HG02943 (cell line): Measurements from ENCODE around the gene B9D2.
"Not testable (repeated sequence)": the region's sequence is repeated elsewhere in the genome, so short reads cannot be mapped to it uniquely, and the experiment has no call there.

Experiments
- ATAC-seq: cut with Tn5 transposase; IDR thresholded peaks from one replicate; pipeline ENCODE4 v1.9.1; 2021; ENCODE audit warnings: mild to moderate bottlenecking, low read depth, moderate library complexity; ENCODE audit not compliant: unreplicated experiment

The B9D2 gene

DNA sequence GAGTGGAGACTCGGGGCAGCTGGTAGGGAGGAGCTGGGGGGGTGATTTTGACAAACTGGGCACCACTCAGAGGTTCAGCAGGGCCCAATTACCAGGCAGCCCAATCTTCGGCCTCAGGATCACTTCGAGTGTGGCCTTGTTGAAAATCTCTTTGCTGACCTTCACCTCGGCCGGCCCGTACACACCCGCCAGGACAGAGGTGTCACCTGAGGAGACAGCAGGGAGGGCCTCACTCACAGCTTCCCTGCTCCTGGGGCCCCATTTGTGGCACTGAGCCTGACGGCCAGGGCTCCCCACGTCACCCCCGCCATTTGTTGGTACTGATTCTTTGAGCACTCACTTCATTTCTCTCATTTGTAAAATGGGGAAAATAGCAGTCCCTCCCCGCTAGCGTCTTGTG lies 28.8 kb upstream of the B9D2 start:
- no peak for ATAC-seq

GRCh38 chr19:41391618-41392017 lies 27.7 kb upstream of the B9D2 start:
- ATAC-seq, result no peak

GRCh38 chr19:41386442-41386841 lies 22.5 kb upstream of the B9D2 start:
- no peak for ATAC-seq

- no peak for ATAC-seq
Measured at GRCh38 chr19:41384351-41384750, 20.4 kb upstream of the B9D2 start.

GRCh38 chr19:41381536-41381935 lies 17.6 kb upstream of the B9D2 start:
- not testable (repeated sequence) for ATAC-seq

GRCh38 chr19:41377977-41378709 lies 14.2 kb upstream of the B9D2 start:
- no peak for ATAC-seq

DNA sequence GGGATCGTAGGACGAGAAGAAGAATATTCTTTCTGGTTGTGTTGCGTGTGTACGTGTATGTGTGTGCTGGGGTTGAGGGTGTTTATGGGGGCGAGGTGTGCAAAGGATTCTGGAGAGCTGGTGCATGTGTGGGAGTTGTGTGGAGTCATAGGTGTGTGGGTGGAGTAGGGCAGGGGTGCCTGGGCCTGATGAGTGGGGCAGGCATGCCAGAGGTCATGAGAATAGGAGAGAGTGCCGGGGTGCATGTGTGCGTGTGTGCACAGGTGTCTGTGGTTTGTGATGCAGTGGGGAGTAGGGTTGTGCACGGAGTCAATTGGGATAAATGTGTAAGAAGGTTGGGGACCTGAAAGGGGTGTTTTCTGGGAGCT lies 13.0 kb upstream of the B9D2 start:
- ATAC-seq, result no peak

DNA sequence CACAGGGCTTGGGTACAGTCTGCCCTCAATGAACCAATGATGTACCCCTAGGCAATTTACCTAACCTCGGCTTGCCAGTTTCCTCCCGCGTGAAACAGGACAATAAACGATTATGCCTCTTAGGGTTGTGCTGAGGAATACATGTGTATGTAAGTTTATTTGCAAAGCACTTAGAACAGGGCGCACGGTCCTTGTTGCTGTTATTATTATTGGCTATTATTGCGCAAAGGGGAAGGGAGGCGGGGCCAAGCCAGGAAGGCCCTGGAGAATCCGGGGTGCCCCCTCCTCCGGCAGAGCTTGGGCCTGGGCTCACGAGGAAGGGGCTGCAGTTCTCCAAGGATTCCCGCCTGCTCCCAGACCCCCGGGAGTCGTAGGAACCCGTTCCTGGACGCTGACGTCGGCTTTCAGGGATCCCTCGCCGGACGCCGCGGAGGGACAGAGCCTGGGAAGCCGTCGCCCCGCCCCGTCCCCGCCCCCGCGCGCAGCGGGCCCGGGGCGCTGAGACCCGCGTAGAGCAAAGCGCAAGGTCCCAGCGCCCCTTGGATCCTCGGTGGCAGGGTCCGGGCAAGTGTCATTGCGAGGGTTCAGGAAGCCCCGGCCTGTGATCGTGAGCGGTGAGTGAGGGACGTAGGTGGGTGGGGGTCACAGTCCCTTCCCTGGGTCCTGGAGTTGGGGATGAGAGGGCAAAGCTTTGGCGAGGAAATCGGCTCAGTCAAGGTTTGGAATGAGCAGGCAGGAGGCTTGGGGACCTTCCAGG lies 12.5 kb upstream of the B9D2 start, which contains the start of gene TMEM91:
TSS of gene TMEM91 (plus strand) at position 293 of the 757 bp plus-strand sequence. CDS start 1,777 bp downstream, outside the sequence.
- no peak for ATAC-seq

DNA sequence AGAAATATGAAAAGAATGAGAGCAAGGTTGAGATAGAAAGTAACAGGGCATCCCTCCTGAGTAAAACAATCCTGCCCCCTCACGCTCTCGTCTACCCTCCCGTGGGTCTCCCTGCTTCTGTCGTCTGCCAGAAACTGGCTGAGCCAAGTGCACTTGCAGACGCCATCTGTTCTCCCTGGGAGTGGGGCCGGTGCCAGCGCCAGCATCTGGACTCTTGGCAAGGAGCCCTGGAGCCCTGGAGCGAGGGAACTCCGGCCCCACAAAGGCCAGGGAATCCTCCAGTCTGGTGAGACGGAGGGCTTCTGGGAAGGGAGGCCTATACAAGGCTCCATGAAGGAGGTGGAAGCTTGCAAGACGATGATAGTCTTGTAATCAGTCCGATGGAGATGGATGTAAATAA lies 10.0 kb upstream of the B9D2 start:
- no peak for ATAC-seq

DNA sequence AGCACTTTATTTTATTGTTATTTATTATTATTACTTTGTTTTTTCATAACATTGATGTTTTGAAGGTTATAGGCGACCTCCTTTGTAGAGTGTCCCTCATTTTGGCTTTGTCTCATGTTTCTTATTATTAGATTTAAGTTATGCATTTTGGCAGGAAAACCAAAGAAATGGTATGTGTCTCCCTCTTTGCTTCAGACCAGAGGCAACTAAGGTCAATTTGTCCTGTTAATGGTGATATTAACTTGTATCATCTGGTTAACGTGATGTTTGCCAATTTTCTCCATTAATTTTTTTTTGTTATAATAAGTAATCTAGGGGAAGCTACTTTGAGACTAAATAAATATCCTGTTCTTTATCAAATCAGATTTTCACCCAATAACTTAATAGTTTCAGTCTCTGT lies 8.6 kb upstream of the B9D2 start:
- no peak for ATAC-seq

DNA sequence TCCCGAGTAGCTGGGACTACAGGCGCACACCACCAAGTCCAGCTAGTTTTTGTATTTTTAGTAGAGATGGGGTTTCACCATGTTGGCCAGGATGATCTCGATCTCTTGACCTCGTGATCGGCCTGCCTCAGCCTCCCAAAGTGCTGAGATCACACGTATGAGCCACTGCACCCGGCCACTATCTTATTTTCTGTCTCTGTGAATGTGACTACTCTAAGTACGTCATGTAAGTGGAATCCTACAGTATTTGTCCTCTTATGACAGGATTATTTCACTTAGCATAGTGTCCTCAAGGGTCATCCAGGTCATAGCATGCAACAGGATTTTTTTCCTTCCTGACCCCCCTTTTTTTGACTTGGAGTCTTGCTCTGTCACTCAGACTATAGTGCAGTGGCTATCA lies 7.6 kb upstream of the B9D2 start:
- ATAC-seq, result no peak

GRCh38 chr19:41371119-41371518 lies 7.2 kb upstream of the B9D2 start:
- not testable (repeated sequence) for ATAC-seq

GRCh38 chr19:41369769-41370168 lies 5.8 kb upstream of the B9D2 start:
- no peak for ATAC-seq

DNA sequence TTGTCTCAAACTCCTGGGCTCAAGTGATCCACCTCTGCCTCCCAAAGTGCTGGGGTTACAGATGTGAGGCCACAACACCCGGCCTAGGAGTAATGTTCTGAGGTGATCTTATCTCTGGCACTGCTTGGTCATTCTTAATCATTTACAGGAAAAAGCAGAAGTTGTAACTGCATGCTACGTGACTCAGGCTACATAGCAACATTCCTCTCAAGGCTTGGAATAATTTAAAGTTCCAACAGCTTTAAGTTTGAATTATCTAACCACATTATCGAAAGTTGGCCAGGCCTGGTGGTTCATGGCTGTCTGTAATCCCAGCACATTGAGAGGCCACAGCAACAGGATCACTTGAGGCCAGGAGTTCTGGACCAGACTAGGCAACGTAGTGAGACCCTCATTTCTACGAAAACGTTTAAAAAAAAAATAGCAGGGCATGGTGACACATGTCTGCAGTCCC lies 3.9 kb upstream of the B9D2 start:
- no peak for ATAC-seq

DNA sequence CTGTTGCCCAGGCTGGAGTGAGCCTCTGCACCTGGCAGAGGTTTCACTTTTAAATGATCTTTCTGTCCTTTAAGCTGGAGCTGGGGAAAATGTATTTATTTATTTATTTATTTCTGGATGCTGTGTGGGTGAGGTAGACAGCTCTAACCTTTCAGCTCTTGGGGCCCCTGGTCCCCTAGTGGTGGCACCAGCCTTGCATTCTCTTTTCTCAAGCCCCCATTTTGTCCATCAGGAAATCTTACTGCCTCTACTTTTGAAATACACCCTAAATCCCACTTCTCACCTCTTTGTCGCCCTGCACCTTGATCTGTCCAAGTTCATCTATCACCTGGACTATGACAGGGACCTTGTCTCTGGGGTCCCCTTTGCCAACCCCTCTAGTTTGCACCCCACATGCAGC lies 2.1 kb upstream of the B9D2 start:
- ATAC-seq, result no peak

DNA sequence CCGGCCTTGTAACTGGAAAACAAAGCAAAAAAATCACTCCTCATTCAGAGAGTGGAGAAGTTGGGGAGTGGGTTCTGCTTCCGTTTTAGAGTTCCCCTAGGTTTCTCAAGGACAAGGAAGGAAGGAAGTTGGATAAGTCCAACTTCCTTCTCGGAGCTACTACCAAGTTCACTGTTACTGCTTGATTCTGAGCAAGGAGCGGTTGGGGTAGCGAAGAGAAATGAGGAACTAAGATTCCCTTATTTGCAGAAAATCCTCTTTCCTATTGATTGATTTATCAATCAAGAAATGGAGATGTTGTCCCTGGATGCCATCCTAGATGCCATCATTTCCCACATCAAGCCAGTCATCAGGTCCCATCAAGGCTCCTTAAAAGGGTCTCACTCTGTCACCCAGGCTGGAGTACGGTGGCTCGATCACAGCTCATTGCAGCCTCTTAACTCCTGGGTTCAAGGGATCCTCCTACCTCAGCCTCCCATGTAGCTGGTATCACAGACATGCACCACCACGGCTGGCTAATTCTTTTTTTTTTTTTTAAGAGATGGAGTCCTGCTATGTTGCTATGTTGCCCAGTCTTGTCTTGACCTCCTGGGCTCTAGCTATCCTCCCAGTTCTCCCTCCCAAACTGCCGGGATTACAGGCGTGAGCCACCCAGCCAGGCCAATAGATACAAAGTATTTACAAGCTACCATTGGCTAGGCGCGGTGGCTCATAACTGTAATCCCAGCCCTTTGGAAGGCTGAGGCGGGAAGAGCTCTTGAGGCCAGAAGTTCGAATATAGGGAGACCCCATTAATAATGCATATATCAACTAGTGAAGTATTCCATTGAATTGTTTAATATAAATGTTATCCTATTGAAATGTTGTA lies 809 bp upstream of the B9D2 start:
- ATAC-seq, result no peak

DNA sequence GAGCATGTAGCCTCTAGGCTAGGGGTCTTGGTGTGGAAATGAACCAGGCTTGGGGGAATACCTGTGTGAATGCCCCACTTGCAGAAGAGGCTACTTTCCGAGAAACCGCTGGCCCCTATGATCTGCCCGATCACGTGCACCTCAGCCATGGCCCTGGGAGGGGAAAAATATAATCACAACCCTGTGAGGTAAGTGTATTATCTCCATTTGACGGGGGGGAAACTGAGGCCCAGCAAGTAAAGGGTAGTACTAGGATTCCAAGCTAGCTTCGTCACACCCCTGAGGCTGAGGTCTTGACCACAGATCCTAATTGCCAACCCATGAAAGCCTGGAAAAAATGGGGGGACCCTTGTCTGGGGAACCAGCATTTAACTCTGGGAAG lies 587 bp downstream of the B9D2 start:
- ATAC-seq, result no peak

GRCh38 chr19:41362143-41362847 lies 1.7 kb downstream of the B9D2 start:
- ATAC-seq, result no peak

GRCh38 chr19:41359741-41360140 lies 4.2 kb downstream of the B9D2 start:
- ATAC-seq, result no peak

- no peak for ATAC-seq
Measured at GRCh38 chr19:41357746-41358145, 6.2 kb downstream of the B9D2 start.
